Measurements from ENCODE around the gene EPHA1.

DNA sequence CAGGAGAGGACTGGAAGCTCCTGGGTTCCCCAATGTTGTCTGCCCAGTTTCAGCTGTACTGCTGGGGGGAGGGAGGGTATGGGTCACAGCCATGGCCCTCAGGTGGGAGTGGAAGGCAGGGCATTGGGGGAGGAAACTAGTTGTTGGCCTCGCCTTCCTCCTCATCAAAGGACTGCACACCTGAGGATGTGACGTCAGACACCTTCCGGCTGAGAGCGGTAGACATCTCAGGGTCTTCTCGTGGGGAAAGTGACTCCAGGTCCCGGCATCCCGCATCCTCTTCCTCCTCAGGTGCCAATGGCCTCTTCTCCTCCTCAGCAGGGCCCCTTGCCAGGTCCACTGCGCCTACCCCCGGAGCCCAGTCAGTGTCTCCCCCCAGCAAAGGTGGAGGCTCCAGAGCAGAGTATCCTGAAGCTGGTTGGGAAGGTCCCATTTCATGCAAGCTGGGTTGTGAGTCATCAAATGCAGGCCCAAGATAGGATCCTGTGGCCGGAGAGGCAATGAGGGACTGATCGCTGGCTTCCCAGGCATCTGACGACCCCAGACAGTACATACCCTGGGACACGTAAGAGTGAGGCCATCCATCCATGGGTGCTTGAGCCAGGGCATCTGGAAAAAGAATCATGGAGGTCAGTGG, 52.1 kb downstream of the EPHA1 start:
- TF ChIP-seq EZH2 (IDR thresholded peaks at IDR 0.05) (no peak), POLR2AphosphoS5 (IDR thresholded peaks at IDR 0.05; ENCODE audit: borderline replicate concordance, low read depth, low read length) (no peak)
